Measurements from ENCODE around the gene SLC27A4. TPM values are rescaled to one million over a fixed set of nuclear protein-coding genes. Genes with fewer than 3 reads are reported as not detected.

Gene SLC27A4
- total and polyA plus RNA-seq, 10 of the 15 experiments (the other 5 are each of a cell fraction or from before 2014, with no cell fraction given): 0.13 to 14.0 (median 7.6) TPM

GRCh38 chr9:128399861-128400260, 59.5 kb downstream of the SLC27A4 start:
- ChIA-PET RAD21 (ENCODE audit: unreplicated experiment) (no interaction called here), POLR2A (no interaction called here), CTCF (interaction anchor here (0.6 kb wide), 1 partner anchor 50 kb away, joined by 3 read pairs; no protein-coding TSS in a partner anchor), SMC1A (ENCODE audit: uncharacterized antibody, unreplicated experiment) (no interaction called here)
- intact Hi-C loops (cut with micrococcal nuclease; ENCODE audit: unreplicated experiment): no loop called here
- Histone ChIP-seq H3K79me2 (ENCODE audit: control insufficient read depth, insufficient read depth, low read length) (no peaks in the 10 kb centered on the region), H3K9ac (ENCODE audit: control insufficient read depth, insufficient read depth, low read length) (no peak overlapping the region), H2AFZ (ENCODE audit: control insufficient read depth, low read depth, low read length) (no peak overlapping the region), H3K4me2 (ENCODE audit: control insufficient read depth, insufficient read depth) (no peak overlapping the region), H3K36me3 (ENCODE audit: control insufficient read depth in 2 of 2, insufficient read depth in 2 of 2, low read length in 1 of 2) (no peaks in the 10 kb centered on the region), H3K4me3 (no peak overlapping the region), H3K27me3 (replicated peaks in 1 of 2; ENCODE audit: control insufficient read depth in 2 of 2, insufficient read depth in 2 of 2, low read length in 1 of 2) (no peaks in the 10 kb centered on the region; a peak in 1 of 4 replicates), H3K27ac (ENCODE audit: control insufficient read depth, insufficient read depth) (no peak overlapping the region), H3K9me3 (replicated peaks; ENCODE audit: control insufficient read depth, insufficient read depth, low read length) (no peaks in the 10 kb centered on the region), H4K20me1 (ENCODE audit: control insufficient read depth, insufficient read depth) (no peaks in the 10 kb centered on the region), H3K4me1 (ENCODE audit: control insufficient read depth, insufficient read depth, low read length) (no peaks in the 10 kb centered on the region)
- DNase-seq (ENCODE audit: low read depth, low spot score) (no peak), FAIRE-seq (no peak), ATAC-seq (no peak)
- WGBS (ENCODE audit: insufficient coverage, insufficient replicate concordance, low lambda C conversion rate, missing lambda C conversion rate): 31% methylated on average over 3 of the region's 3 CpGs
- TF ChIP-seq SPI1 (IDR thresholded peaks at IDR 0.05; ENCODE audit: borderline replicate concordance, insufficient read depth, low read depth, low read length) (no peak), SRF (IDR thresholded peaks at IDR 0.05; ENCODE audit: low read depth in 2 of 2, low read length in 2 of 2) (no peak), ATF7 (IDR thresholded peaks at IDR 0.05; ENCODE audit: low read depth) (no peak)
- in situ Hi-C loops (cut with MboI): no loop called here
- BruUV-seq (replicated peaks): no TSS peak

- Histone ChIP-seq H3K27ac (ENCODE audit: control insufficient read depth, insufficient read depth) (no peak overlapping the region), H3K79me2 (ENCODE audit: control insufficient read depth, insufficient read depth, low read length) (no peaks in the 10 kb centered on the region), H3K4me2 (ENCODE audit: control insufficient read depth, insufficient read depth) (no peak overlapping the region), H4K20me1 (ENCODE audit: control insufficient read depth, insufficient read depth) (no peaks in the 10 kb centered on the region), H3K4me1 (ENCODE audit: control insufficient read depth, insufficient read depth, low read length) (no peaks in the 10 kb centered on the region), H3K9ac (ENCODE audit: control insufficient read depth, insufficient read depth, low read length) (no peak overlapping the region), H3K4me3 (no peak overlapping the region), H2AFZ (ENCODE audit: control insufficient read depth, low read depth, low read length) (no peak overlapping the region), H3K27me3 (replicated peaks in 1 of 2; ENCODE audit: control insufficient read depth in 2 of 2, insufficient read depth in 2 of 2, low read length in 1 of 2) (peaks cover 1 to 2% of the 10 kb centered on the region in 2 experiments; a peak in 3 of 4 replicates), H3K9me3 (replicated peaks; ENCODE audit: control insufficient read depth, insufficient read depth, low read length) (no peaks in the 10 kb centered on the region), H3K36me3 (ENCODE audit: control insufficient read depth in 2 of 2, insufficient read depth in 2 of 2, low read length in 1 of 2) (no peaks in the 10 kb centered on the region)
- ChIA-PET RAD21 (ENCODE audit: unreplicated experiment) (no interaction called here), CTCF (no interaction called here), SMC1A (ENCODE audit: uncharacterized antibody, unreplicated experiment) (no interaction called here), POLR2A (no interaction called here)
- intact Hi-C loops (cut with micrococcal nuclease; ENCODE audit: unreplicated experiment): no loop called here
- no peak for DNase-seq (ENCODE audit: low read depth, low spot score)
- ATAC-seq: no peak
- in situ Hi-C loops (cut with MboI): no loop called here
- no peak for FAIRE-seq
- BruUV-seq (replicated peaks): no TSS peak
- WGBS (ENCODE audit: insufficient coverage, insufficient replicate concordance, low lambda C conversion rate, missing lambda C conversion rate): 24% methylated on average over 4 of the region's 5 CpGs
- TF ChIP-seq KDM1A (IDR thresholded peaks at IDR 0.05; ENCODE audit: borderline replicate concordance) (no peak), NR2C2 (IDR thresholded peaks at IDR 0.05; ENCODE audit: borderline replicate concordance, control insufficient read depth, insufficient read length, low read depth) (no peak), HSF1 (IDR thresholded peaks at IDR 0.05; ENCODE audit: low read depth, low read length) (no peak), ASH2L (IDR thresholded peaks at IDR 0.05; ENCODE audit: borderline replicate concordance, low read depth) (no peak), POLR2AphosphoS5 (IDR thresholded peaks at IDR 0.05; ENCODE audit: low read length) (no peak), SREBF2 (IDR thresholded peaks at IDR 0.05; ENCODE audit: low read length) (no peak), HDAC6 (IDR thresholded peaks at IDR 0.05; ENCODE audit: unreplicated experiment) (no peak), SMAD5 (IDR thresholded peaks at IDR 0.05; ENCODE audit: low read depth) (no peak), SP1 (IDR thresholded peaks at IDR 0.05; ENCODE audit: low read depth, low read length) (no peak), GATAD2B (conservative IDR thresholded peaks at IDR 0.05; ENCODE audit: low read depth) (no peak), KAT2A (conservative IDR thresholded peaks at IDR 0.05; ENCODE audit: control insufficient read depth, low read depth, low read length) (no peak), MYB (IDR thresholded peaks at IDR 0.05; ENCODE audit: borderline replicate concordance, low read depth, low read length) (no peak), ATF2 (IDR thresholded peaks at IDR 0.05; ENCODE audit: low read length) (no peak)
Observed at GRCh38 chr9:128404560-128404959, 64.2 kb downstream of the SLC27A4 start.

Data from GM12878 (cell line).